H7 (cell line): ENCODE results near the gene ARRDC1. TPM values are rescaled to one million over a fixed set of nuclear protein-coding genes. Genes with fewer than 3 reads are reported as not detected.
"Not testable (repeated sequence)": the region's sequence is repeated elsewhere in the genome, so short reads cannot be mapped to it uniquely, and the experiment has no call there.

ENCODE experiments used
- DNase-seq: peaks from one replicate; pipeline ENCODE4 v3.0.0; 2012
- H3K27me3 ChIP-seq: 2 replicates; pipeline ENCODE4 v1.6.0; 2011; ENCODE audit warnings: mild to moderate bottlenecking, low read length; ENCODE audit not compliant: control insufficient read depth, insufficient read depth
- H3K36me3 ChIP-seq: replicated peaks from 2 replicates; pipeline ENCODE4 v1.5.1; 2011; ENCODE audit warnings: low read length; ENCODE audit not compliant: control insufficient read depth, insufficient read depth
- H3K4me3 ChIP-seq: 2 replicates; pipeline ENCODE4 v1.5.1; 2011; ENCODE audit warnings: low read depth, mild to moderate bottlenecking, control low read depth, low read length, moderate library complexity; ENCODE audit not compliant: insufficient read depth
- total RNA-seq: library from RNA; depleted of rRNA; stranded (reverse); fragments of >200 nt; shearing (Covaris generic); gene quantifications from 2 replicates; pipeline ENCODE4 v1.2.3, GENCODE V29; 2014

ARRDC1 gene
- total RNA-seq, 1 experiment from 2014 or later = 30.3 TPM

DNA sequence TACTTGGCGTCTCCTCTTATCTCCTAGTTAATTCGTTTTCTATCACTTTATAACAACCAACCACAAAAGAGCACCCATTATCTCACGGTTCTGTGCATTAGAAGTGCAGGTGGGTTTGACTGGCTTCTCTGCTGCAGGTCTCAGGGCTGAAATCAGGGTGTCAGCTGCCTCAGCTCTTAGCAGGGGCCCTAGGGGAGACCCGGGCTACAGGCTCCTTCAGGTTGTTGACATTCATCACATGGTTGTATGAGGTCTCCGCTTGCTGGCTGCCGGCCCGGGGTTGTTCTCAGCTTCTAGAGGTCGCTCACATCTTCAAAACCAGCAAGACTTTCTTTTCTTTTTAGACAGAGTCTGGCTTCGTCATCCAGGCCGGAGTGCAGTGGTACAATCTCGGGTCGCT, 12.3 kb upstream of the ARRDC1 start:
- Histone ChIP-seq H3K27me3 (peaks cover 3% of the 10 kb centered on the region), H3K4me3 (no peak overlapping the region), H3K36me3 (peaks cover under 1% of the 10 kb centered on the region)
- DNase-seq = no peak

DNA sequence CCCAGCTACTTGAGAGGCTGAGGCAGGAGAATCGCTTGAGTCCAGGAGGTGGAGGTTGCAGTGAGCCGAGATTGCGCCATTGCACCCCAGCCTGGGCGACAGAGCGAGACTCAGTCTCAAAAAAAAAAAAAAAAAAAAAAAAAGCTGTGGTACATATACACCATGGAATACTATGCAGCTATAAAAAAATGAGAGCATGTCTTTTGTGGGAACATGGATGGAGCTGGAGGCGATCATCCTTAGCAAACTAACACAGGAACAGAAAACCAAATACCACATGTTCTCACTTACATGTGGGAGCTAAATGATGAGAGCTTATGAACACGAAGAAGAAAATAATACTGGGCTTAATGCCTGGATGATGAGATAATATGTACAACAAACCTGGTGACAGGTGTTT, 8.9 kb upstream of the ARRDC1 start:
- not testable (repeated sequence) for DNase-seq, H3K36me3 ChIP-seq, H3K27me3 ChIP-seq, H3K4me3 ChIP-seq

DNA sequence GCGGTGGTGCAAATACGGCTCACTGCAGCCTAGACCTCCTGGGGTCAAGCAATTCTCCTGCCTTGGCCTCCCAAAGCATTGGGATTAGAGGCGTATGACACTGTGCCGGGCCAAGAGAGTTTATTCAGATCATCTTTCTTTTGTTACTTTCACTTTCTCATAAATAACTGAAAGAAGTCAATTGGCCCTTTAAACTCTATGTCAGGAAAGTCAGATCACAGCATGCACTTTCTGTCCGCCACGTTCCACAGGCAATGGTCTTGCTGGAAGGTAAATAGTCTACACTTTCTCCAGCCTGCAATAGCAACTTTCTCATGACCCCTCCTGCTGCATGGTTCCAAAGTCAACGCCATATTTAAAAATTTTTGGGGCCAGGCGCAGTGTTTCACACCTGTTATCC, 6.5 kb upstream of the ARRDC1 start:
- H3K4me3 ChIP-seq = no peak overlapping the region
- DNase-seq = no peak
- H3K36me3 ChIP-seq = no peaks in the 10 kb centered on the region
- peaks cover 3% of the 10 kb centered on the region; the same call in 1 of the 2 replicates for H3K27me3 ChIP-seq

DNA sequence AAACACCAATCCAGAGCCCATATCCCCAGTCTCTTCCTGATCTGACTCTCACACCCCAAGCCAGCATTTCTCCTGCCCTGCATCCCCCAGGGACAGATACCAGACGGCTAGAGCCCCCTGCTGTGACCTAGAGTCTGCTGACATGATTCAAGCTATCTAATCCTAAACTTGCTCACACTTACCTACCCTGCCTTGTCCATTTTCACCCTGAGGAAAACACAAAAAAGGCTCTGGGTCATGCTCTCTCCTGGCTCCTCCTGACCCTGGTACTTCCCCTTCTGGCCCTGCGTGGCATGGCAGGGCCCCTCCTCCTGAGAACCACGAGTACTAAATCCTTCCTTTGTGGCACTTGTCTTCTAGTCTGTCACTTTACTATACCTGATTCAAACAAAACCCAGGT, 2.8 kb upstream of the ARRDC1 start:
- no peak overlapping the region for H3K4me3 ChIP-seq
- peaks cover 13% of the 10 kb centered on the region; the same call in 1 of the 2 replicates for H3K27me3 ChIP-seq
- no peak for DNase-seq
- no peaks in the 10 kb centered on the region; the same call in 1 of the 2 replicates for H3K36me3 ChIP-seq

DNA sequence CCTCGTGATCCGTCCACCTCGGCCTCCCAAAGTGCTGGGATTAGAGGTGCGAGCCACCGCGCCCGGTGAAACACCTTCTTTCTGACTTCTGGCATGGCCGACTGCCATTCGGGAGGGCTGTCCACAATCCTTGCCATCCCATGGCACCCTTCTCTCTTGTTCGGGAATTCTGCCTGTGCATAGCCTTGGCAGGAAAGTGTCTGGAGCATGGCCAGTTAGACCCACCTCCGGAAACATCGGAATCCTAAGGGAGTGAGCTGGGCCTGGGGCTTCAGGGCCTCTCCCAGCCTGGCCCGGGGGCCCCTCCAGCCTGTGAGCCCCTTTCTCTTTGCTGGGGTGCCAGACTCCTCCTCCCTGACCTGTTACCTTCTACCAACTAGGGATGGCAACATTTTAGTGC, 1.6 kb upstream of the ARRDC1 start:
- Histone ChIP-seq H3K4me3 (no peak overlapping the region), H3K36me3 (no peaks in the 10 kb centered on the region; the same call in none of the 2 replicates), H3K27me3 (peaks cover 13% of the 10 kb centered on the region; the same call in 1 of the 2 replicates)
- DNase-seq = no peak

DNA sequence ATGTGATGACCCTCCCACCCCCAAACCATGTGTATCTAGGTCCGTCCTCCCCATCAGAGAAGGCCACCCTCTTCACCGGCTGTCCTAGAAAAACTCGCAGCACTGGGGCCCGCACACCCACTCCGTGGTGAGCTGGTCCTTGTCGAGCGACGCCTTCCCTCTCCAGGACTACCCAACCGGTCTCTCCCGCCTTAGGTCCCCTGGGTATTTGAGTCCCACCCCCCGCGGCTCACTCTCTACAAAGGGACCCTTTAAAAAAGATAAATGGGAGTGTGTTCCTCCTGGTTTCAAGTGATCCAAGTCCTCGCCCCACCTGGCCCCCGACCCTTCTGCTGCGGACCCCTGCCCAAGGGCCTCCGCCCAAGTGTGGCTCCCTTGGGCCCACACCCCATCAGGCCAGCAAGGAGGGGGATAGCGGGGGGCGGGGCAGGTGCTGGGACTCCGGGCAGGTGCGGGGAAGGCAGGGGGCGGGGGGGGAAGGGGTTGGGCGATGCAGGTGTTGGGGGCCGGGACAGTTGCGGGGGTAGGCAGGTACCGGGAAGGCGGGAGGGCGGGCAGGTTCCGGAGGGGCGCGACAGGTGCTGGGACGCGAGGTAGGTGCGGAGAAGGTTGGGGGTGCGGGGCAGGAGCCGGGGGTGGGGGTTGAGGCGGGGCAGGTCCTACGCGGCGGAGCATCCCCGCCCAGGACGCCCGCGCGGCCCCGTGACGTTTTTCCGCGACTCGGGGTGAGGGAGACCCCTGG, 970 bp upstream of the ARRDC1 start:
- H3K36me3 ChIP-seq = no peaks in the 10 kb centered on the region; the same call in none of the 2 replicates
- peaks cover 13% of the 10 kb centered on the region; the same call in 1 of the 2 replicates for H3K27me3 ChIP-seq
- peak overlapping the region; percentile 30 for H3K4me3 ChIP-seq
- peak; percentile 57 for DNase-seq

DNA sequence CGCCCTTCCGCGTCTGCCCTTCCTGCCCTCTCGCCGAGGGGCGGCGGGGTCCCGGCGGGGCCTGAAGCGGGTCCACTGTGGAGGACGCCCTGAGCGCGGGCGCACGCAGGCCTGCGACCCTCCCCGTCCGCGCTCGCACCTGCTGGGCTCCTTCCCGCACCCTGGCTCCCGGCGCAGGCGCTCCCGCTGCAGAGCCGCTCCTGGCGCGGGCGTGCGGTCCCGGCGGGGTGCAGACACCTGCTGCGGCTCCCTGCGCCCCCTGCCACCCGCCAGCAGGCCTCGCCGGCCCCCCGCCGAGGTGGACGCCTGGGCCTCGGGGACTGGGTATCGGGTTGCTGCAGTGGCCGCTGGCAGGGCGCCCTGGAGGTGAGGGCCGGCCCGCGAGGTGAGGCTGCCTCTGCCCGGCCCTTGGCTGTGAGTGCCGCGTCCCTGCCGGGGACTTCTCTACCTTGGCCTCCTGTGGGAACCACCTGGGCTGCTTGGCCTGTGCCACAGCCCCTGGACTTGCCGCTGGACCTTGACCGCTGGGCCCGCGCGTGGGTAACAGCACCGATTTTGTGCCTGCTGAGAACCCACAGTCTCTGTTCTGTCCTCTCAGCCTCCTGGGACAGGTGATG, 627 bp downstream of the ARRDC1 start:
- Histone ChIP-seq H3K4me3 (peak overlapping the region; percentile 69), H3K27me3 (peaks cover 13% of the 10 kb centered on the region; the same call in 1 of the 2 replicates), H3K36me3 (no peaks in the 10 kb centered on the region; the same call in none of the 2 replicates)
- peak; percentile 80 for DNase-seq

DNA sequence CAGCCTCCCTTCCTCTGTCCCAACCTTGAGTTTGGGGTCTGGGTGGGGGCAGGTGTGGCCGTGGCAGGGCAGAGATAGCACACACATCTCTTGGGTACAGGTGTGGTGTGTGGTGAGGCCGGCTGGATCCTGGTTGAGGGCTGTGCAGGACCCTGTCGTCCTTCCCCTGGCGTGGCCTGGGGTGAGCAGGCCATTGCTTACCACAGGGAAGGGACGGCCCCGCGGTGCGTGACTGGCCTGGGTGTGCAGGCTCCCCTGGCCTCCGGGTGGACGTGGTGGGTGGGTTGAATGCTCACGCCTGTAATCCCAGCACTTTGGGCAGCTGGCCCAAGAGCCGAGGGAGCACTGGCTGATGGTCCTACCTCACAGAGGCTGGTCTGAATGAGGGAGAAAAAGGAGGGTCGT, 1.2 kb downstream of the ARRDC1 start:
- Histone ChIP-seq H3K27me3 (peaks cover 13% of the 10 kb centered on the region; the same call in 1 of the 2 replicates), H3K4me3 (peak overlapping the region; percentile 69; the same call in 1 of the 2 replicates), H3K36me3 (no peaks in the 10 kb centered on the region; the same call in none of the 2 replicates)
- DNase-seq = peak; percentile 57

DNA sequence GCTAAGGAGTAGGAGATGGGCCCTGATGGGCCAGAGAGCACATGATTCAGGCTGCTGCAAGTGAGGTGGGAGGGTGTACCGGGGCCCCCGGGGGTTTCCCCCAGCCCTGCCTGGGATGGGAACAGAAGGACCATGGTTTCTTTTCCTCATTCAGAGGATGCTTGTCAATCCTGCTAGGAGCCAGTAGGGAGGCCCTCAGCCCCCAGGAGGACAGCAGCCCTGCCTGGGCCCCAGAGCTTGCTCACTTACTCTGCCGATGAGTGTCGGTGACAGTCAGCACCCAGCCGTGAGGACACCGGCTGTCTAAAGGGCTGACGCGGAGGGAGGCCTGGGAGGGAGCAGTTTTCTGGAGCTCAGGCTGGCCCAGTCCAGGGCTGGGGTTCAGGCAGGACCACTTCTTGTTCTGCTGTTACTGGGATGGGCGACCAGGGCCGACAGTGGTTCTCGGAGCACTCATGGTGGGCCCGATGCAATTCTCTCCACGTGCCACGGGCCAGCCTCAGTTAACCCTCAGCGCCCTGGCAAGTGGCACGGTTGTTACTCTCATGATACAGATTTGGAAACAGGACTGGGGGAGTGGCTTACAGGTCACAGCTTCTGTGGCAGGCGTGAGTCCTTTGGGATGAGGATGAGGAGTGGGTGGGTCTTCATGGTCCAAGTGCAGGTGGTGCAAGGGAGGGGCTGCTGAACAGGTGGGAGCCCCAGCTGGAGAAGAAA, 1.8 kb downstream of the ARRDC1 start:
- no peak overlapping the region for H3K4me3 ChIP-seq
- peaks cover 13% of the 10 kb centered on the region; the same call in 1 of the 2 replicates for H3K27me3 ChIP-seq
- H3K36me3 ChIP-seq = no peaks in the 10 kb centered on the region; the same call in none of the 2 replicates
- peak; percentile 53 for DNase-seq

DNA sequence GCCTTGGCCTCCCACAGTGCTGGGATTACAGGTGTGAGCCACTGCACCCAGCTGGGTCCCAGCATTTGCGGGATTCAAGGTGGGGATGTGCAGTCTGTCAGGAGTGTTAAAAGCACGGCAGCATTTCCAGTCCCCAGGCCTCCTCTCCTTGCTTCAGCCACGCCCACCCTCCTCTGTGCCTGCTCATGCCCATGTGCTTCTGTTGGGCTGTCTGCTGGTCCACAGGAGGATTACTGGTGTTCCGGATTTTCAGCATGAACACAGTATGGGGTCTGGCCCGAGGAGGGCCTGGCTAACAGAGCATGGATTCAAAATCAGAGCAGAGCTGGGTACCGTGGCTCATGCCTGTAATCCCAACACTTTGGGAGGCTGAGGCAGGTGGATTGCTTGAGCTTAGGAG, 5.5 kb downstream of the ARRDC1 start:
- Histone ChIP-seq H3K36me3 (no peaks in the 10 kb centered on the region; the same call in none of the 2 replicates), H3K27me3 (peaks cover 5% of the 10 kb centered on the region; the same call in 1 of the 2 replicates), H3K4me3 (no peak overlapping the region)
- peak; percentile 53 for DNase-seq

DNA sequence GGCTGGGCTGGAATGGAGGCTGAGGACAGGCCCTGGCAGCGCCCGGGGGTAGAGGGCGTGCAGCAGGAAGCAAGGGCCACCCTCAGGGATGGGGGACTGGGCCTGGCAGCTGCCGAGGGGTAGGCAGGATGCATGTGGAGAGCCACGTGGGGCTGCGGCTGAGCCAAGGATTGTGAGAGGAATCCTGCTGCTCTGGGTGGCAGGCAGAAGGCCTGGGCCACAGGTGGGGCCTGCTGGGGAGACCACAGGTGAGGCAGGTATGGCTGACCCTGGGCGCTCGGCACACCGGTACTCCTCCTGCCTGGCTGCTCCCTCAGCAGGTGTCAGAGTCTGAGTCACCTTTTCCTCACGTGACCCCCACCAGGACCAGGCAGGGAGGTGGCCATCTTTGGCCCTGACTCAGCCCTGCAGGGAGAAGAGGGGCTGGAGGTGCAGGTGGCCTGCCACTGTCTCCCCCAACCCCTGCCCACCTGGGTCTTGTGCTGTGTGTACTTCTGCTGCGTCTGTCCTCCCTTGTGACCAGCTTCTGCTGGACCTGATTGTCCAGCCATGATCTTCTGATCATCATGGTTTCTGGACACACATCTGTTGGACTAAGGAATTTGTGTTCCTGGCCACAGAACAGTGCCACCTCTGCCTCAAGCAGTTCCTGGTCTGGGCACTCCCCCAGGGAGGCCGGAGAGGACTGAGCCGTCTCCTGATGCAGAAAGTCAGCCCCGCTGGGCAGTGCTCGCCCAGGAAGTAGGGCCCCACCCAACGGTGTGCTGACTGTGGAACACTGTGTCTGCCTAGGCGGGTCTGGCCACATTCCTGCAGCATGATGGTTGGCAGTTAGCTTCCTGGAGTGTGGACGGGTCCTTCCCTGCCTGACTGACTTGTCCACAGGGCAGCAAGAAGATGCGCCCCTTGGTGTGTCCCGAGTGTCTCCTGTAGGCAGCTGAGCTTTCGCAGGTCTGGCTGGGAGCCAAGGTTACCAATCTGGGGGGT, 6.4 kb downstream of the ARRDC1 start:
- DNase-seq = peak; percentile 73

DNA sequence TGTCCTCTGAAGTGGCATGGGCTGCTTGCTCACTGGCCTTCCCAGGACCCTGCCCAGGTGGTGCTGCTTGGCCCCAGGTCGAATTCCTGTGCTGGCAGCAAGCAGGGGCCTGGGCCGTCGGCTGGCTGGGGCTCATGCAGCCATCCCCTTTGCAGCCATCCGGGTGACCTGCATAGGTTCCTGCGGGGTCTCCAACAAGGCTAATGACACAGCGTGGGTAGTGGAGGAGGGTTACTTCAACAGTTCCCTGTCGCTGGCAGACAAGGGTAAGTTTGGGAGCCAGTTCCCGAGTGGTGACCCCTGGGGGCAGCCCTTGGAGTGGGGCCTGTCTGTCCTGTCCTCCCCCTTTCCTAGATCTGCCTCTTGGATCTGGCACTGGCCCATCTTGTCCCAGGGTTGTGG, 7.3 kb downstream of the ARRDC1 start:
- Histone ChIP-seq H3K36me3 (peaks cover 6% of the 10 kb centered on the region), H3K27me3 (no peaks in the 10 kb centered on the region), H3K4me3 (no peak overlapping the region)
- peak; percentile 57 for DNase-seq

More for the DNA sequence above, 6.4 kb downstream of the ARRDC1 start:
- Histone ChIP-seq H3K36me3 (peaks cover 6% of the 10 kb centered on the region), H3K4me3 (no peak overlapping the region), H3K27me3 (no peaks in the 10 kb centered on the region; the same call in 1 of the 2 replicates)

DNA sequence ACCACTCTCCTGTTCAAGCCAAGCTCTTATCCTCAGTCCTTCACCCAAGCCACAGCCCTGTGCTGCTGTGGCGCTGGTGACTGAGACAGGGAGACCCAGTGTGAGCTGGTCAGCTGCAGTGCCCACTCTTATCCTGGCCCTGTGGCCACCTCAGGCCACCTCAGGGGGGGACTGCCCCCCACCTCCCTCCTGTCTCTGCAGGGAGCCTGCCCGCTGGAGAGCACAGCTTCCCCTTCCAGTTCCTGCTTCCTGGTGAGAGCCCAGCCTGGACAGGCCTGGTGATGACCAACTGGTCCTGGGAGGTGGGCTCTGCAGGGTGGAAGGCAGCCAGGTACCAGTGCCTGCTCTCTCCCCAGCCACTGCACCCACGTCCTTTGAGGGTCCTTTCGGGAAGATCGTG, 7.8 kb downstream of the ARRDC1 start:
- peak; percentile 33 for DNase-seq
- H3K36me3 ChIP-seq = peaks cover 6% of the 10 kb centered on the region
- H3K4me3 ChIP-seq = no peak overlapping the region
- H3K27me3 ChIP-seq = no peaks in the 10 kb centered on the region
